Common myeloid progenitor, CD34-positive (primary cell): ENCODE data around the gene CCDC183.

Experiments
- CTCF ChIA-PET: fragments of 350-600 bp; sonication (Branson Sonifier 250); formaldehyde crosslinking; loops from one replicate; lab custom pipeline; 2021; ENCODE audit warnings: antibody characterized with exemption; lab: Charles Lee
- POLR2A ChIA-PET: fragments of 350-600 bp; sonication (Branson Sonifier 250); formaldehyde crosslinking; loops from one replicate; lab custom pipeline; 2021; ENCODE audit warnings: antibody characterized with exemption; lab: Charles Lee
- DNase-seq, 3 donors: peaks; one replicate each; pipeline versions ENCODE4 v3.0.0 to v3.0.0-alpha.2; 2013
- H3K27ac ChIP-seq, 2 experiments: 1 replicate in 1 of 2; 2 replicates in 1 of 2; pipeline ENCODE4 v1.7.0; 2013; ENCODE audit warnings: inconsistent platforms in 2 of 2, low read length in 2 of 2, mild to moderate bottlenecking in 2 of 2, low read depth in 1 of 2, moderate library complexity in 1 of 2; ENCODE audit not compliant: severe bottlenecking in 2 of 2, insufficient read depth in 1 of 2, poor library complexity in 1 of 2
- H3K27me3 ChIP-seq, 5 experiments: replicated peaks in 2 of 5; 1 replicate in 3 of 5; 2 replicates in 2 of 5; pipeline versions ENCODE4 v1.6.1 to v1.7.0; 2013; ENCODE audit warnings: low read length in 4 of 5, mild to moderate bottlenecking in 2 of 5, moderate library complexity in 2 of 5, inconsistent platforms in 1 of 5; ENCODE audit not compliant: insufficient read depth in 5 of 5, control insufficient read depth in 4 of 5
- H3K36me3 ChIP-seq, 4 experiments: 1 replicate in 2 of 4; 2 replicates in 2 of 4; pipeline versions ENCODE4 v1.6.1 to v1.7.0; 2013; ENCODE audit warnings: low read length in 3 of 4, control low read depth in 1 of 4, mild to moderate bottlenecking in 1 of 4; ENCODE audit not compliant: control insufficient read depth in 4 of 4, insufficient read depth in 4 of 4
- H3K4me1 ChIP-seq, 4 experiments: 1 replicate in 3 of 4; 2 replicates in 1 of 4; pipeline versions ENCODE4 v1.6.1 to v1.7.1; 2013; ENCODE audit warnings: low read length in 3 of 4, mild to moderate bottlenecking in 3 of 4, control low read depth in 1 of 4, inconsistent platforms in 1 of 4, moderate library complexity in 1 of 4; ENCODE audit not compliant: control insufficient read depth in 4 of 4, insufficient read depth in 4 of 4; ENCODE audit errors: control extremely low read depth in 1 of 4
- H3K4me3 ChIP-seq, 7 experiments: 1 replicate in 4 of 7; 2 replicates in 3 of 7; pipeline versions ENCODE4 v1.5.1 to v1.7.0; 2013; ENCODE audit warnings: mild to moderate bottlenecking in 7 of 7, low read length in 6 of 7, moderate library complexity in 6 of 7, inconsistent platforms in 2 of 7, low read depth in 2 of 7, control low read depth in 1 of 7; ENCODE audit not compliant: insufficient read depth in 4 of 7, control insufficient read depth in 1 of 7; ENCODE audit errors: extremely low read depth in 1 of 7
- H3K9me3 ChIP-seq, 5 experiments: 1 replicate in 4 of 5; 2 replicates in 1 of 5; pipeline versions ENCODE4 v1.6.1 to v1.7.1; 2013; ENCODE audit warnings: low read length in 4 of 5, mild to moderate bottlenecking in 2 of 5, inconsistent platforms in 1 of 5, low read depth in 1 of 5, moderate library complexity in 1 of 5; ENCODE audit not compliant: control insufficient read depth in 4 of 5, insufficient read depth in 2 of 5; ENCODE audit errors: control extremely low read depth in 1 of 5
- WGBS: methylation state at CpG from one replicate; pipeline ENCODE4 v1.1.5; 2013; ENCODE audit not compliant: insufficient coverage; 5-methylcytosine and 5-hydroxymethylcytosine counted together

The CCDC183 gene

GRCh38 chr9:136848393-136849037, 52.4 kb downstream of the CCDC183 start:
- CTCF ChIA-PET = interaction anchor here (1.0 kb wide), 1 partner anchor 187 kb away, joined by 3 read pairs; no protein-coding TSS in a partner anchor
- POLR2A ChIA-PET = interaction anchor here (0.8 to 1.0 kb wide), 2 partner anchors 13 to 14 kb away, joined by 3 to 6 read pairs; no protein-coding TSS in a partner anchor

GRCh38 chr9:136849038-136849959, 53.2 kb downstream of the CCDC183 start, which contains the start of gene PHPT1:
PHPT1 (plus strand) TSS chr9:136849409; CDS start chr9:136849431, 22 bp downstream.
- under 1% methylated on average over 59 of the region's 77 CpGs for WGBS
- Histone ChIP-seq H3K9me3 (no peaks in the 10 kb centered on the region), H3K27me3 (peaks cover 0 to 39% (median 10%) of the 10 kb centered on the region in 5 experiments), H3K4me1 (peaks cover 0 to 39% (median 35%) of the 10 kb centered on the region in 4 experiments), H3K27ac (peak within 1 kb of the TSS in 1 of 2 experiments; percentile 82), H3K36me3 (peaks cover 0 to 19% (median 2%) of the 10 kb centered on the region in 4 experiments), H3K4me3 (peak within 1 kb of the TSS; percentile 74 to 96 (median 83))
- ChIA-PET CTCF (no interaction called here), POLR2A (interaction anchor here (1.0 kb wide), 1 partner anchor 14 kb away, joined by 6 read pairs; no protein-coding TSS in a partner anchor)
- DNase-seq = peak; percentile 97 to 98 (median 98)

More at GRCh38 chr9:136848393-136849037, 52.4 kb downstream of the CCDC183 start:
- H3K4me3 ChIP-seq = peak overlapping the region; percentile 16 to 96 (median 79)
- H3K4me1 ChIP-seq = peaks cover 0 to 47% (median 39%) of the 10 kb centered on the region in 4 experiments
- peaks cover 0 to 46% (median 10%) of the 10 kb centered on the region in 5 experiments for H3K27me3 ChIP-seq
- peak overlapping the region in 1 of 2 experiments; percentile 82 for H3K27ac ChIP-seq
- WGBS = 0% methylated on average over 33 of the region's 53 CpGs
- DNase-seq = peak; percentile 23 to 72 (median 64)
- peaks cover 0 to 19% (median 2%) of the 10 kb centered on the region in 4 experiments for H3K36me3 ChIP-seq
- H3K9me3 ChIP-seq = no peaks in the 10 kb centered on the region

- H3K4me1 ChIP-seq = peaks cover 0 to 37% (median 34%) of the 10 kb centered on the region in 4 experiments
- 77% methylated on average over 43 of the region's 43 CpGs for WGBS
- peak overlapping the region in 1 of 2 experiments; percentile 70 for H3K27ac ChIP-seq
- DNase-seq = no peak
- peaks cover 0 to 32% (median 10%) of the 10 kb centered on the region in 5 experiments for H3K27me3 ChIP-seq
- peak overlapping the region in 6 of 7 experiments; percentile 55 to 96 (median 82) for H3K4me3 ChIP-seq
- H3K36me3 ChIP-seq = peaks cover 0 to 19% (median 2%) of the 10 kb centered on the region in 4 experiments
- H3K9me3 ChIP-seq = no peaks in the 10 kb centered on the region
- ChIA-PET POLR2A (no interaction called here), CTCF (no interaction called here)
Observed at GRCh38 chr9:136849960-136850865, 54.1 kb downstream of the CCDC183 start.

DNA sequence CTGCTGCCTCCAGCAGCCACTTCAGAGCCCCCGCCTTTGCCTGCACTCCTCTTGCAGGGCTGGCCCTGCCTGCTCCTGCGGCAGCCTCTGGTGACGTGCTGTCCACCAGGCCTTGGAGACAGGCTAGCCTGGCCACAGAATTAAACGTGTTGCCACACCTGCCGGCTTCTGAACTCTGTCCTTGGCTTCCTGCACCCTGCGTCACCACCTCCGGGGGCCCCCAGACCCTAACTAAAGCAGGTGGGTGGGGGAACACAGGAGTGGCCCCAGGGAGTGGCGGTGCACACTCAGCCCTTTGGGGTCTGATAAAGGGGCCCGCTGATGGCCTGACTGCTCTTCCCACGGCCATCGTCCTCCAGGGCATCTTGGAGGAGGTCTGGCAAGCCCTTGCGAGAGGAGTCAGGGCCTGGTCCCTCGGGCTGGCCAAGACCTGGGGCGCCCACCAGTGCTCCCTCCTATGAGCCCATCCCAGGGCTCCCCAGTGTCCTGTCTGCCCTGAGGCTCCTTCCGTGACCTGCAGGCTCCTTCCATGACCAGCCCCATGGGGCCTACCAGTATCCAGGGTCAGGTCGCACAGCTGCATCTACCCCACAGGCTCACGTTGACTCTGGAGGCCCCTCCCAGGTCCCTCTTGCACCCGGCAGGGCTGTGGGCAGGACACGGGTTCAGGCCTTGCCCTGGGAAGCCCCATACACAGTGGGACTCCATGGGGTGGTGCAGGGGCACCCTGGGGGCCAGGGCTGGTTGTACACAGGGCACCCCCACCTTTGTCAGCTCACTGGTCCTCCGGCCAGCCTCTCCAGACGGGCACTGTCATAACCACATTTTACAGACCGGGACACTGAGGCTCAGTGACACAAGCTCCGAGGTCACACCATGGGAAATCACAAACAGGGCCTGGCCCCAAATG, 55.0 kb downstream of the CCDC183 start:
- H3K27me3 ChIP-seq = peaks cover 0 to 23% (median 10%) of the 10 kb centered on the region in 5 experiments
- peaks cover 0 to 19% (median 2%) of the 10 kb centered on the region in 4 experiments for H3K36me3 ChIP-seq
- ChIA-PET CTCF (interaction anchor here (1.2 to 1.6 kb wide), 3 partner anchors 13 to 184 kb away, joined by 3 to 4 read pairs (median 3); no protein-coding TSS in a partner anchor), POLR2A (no interaction called here)
- H3K4me3 ChIP-seq = no peak overlapping the region
- WGBS = 98% methylated on average over 19 of the region's 23 CpGs
- no peaks in the 10 kb centered on the region for H3K9me3 ChIP-seq
- no peak for DNase-seq
- H3K27ac ChIP-seq = no peak overlapping the region
- H3K4me1 ChIP-seq = peaks cover 0 to 34% (median 33%) of the 10 kb centered on the region in 4 experiments

GRCh38 chr9:136851941-136852663, 56.0 kb downstream of the CCDC183 start, which contains the start of gene MAMDC4:
MAMDC4 (plus strand) TSS chr9:136852346; CDS start chr9:136852417, 71 bp downstream.
- no peak within 1 kb of the TSS for H3K27ac ChIP-seq
- H3K27me3 ChIP-seq = peaks cover 0 to 13% (median 5%) of the 10 kb centered on the region in 5 experiments
- CTCF ChIA-PET = interaction anchor here (1.2 to 1.6 kb wide), 3 partner anchors 12 to 183 kb away, joined by 3 to 4 read pairs (median 3); no protein-coding TSS in a partner anchor
- DNase-seq = no peak
- POLR2A ChIA-PET = no interaction called here
- no peaks in the 10 kb centered on the region for H3K9me3 ChIP-seq
- no peak within 1 kb of the TSS for H3K4me3 ChIP-seq
- peaks cover 0 to 19% (median 2%) of the 10 kb centered on the region in 4 experiments for H3K36me3 ChIP-seq
- WGBS = 93% methylated on average over 16 of the region's 23 CpGs
- H3K4me1 ChIP-seq = peaks cover 0 to 24% (median 24%) of the 10 kb centered on the region in 4 experiments
